HL-60/S4 (cell line): Measurements from ENCODE around the gene RIT1.

Source experiments
- in situ Hi-C: fragments of 300-500 bp; cut with MboI; formaldehyde crosslinking; loops from 2 replicates; pipeline ENCODE4 v1.14.3; 2022; ENCODE audit warnings: low sequenced_read_pairs

The RIT1 gene

DNA sequence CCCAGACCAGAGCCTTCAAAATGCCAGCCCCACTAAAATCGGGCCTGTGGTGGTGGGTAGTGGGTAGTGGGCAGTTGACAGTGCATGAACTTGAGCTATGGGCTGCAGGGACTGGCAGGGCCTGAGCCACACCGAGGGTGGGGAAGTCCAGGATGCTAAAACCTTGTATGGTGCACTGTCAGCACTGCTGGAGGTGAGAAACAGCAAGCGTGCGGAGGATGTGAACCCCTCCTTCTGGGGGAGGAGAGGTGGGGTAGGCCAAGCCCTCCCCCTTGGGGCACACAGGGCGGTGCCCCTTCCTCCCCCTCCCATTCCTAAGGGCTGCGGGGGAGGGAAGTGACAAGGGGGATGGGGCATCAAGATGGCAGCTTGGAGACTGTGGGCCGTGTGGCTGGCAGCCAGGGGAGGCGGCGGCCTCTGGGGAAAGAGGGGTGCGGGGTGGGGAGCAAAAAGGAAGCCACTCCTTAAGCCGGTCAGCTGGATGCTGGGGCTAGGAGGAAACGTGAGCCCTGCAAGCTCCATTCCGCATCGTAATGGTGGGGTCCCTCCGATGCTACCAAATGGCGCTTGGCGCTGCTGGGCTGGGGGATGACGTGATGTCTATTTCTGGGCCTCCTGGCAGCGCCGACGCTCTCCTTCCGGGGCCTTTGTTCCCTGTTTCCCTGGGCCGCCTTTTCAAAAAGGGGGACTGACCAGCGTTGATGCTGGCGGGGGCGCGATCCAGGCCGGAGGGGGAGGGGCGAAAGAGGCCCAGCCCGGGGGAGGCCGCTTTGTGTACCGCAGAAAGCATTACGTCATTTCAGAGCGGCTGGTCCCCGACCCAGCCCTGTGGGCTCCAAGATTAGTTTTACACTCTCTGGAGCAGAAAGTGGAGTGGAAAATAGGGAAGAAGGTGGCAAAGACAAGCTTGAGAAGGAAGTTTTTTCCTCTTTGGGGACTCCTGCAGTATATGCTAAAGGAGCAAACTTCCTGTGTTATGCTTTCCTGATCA, 51.0 kb downstream of the RIT1 start:
- in situ Hi-C loops: no loop called here

DNA sequence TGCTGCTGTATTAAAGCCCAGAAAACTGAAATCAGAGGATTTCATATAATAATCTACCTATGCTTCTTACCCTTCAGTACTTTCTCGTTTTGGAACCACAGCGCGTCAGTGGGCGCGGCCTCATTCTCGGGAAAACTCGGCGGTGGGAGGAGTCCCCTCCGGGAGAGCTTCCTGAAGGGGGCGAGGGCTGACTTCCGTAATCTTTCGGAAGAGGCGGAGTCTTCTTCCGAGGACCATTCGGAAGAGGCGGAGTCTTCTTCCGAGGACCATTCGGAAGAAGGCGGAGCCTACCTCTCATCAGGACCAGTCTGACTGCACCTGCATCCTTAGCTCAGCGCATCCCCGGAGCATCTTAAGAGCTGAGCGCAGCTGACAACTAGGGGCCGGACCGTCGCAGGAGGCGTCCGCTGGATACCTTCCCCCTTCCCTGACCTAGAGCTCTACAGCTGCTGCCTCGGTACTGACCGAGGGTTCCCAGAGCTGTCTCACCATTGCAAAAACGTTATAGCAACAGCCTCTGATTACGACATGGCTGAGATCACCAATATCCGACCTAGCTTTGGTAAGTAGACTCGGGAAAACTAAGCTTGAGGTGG, 51.8 kb downstream of the RIT1 start, which contains the start of gene SYT11:
TSS of gene SYT11 (plus strand) at position 334 of the 596 bp plus-strand sequence. CDS start at position 529, 195 bp downstream.
- in situ Hi-C loops: no loop called here

DNA sequence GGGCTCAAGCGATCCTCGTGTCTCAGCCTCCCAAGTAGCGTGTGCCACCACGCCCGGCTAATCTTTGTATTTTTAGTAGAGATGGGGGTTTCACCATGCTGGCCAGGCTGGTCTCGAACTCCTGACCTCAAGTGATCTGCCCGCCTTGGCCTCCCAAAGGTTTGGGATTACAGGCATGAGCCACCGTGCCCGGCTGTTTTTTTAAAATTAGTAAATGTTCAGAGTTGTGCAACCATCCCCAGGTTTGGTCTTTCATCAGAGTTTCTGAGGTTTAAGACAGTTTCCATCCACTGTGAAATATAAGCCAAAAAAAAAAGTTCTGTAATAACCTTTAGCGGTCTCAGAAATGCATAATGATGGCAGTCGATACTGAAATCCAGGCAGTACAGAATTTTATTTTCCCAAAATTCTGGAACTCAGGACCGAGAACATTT, 52.3 kb downstream of the RIT1 start:
- in situ Hi-C loops: no loop called here

DNA sequence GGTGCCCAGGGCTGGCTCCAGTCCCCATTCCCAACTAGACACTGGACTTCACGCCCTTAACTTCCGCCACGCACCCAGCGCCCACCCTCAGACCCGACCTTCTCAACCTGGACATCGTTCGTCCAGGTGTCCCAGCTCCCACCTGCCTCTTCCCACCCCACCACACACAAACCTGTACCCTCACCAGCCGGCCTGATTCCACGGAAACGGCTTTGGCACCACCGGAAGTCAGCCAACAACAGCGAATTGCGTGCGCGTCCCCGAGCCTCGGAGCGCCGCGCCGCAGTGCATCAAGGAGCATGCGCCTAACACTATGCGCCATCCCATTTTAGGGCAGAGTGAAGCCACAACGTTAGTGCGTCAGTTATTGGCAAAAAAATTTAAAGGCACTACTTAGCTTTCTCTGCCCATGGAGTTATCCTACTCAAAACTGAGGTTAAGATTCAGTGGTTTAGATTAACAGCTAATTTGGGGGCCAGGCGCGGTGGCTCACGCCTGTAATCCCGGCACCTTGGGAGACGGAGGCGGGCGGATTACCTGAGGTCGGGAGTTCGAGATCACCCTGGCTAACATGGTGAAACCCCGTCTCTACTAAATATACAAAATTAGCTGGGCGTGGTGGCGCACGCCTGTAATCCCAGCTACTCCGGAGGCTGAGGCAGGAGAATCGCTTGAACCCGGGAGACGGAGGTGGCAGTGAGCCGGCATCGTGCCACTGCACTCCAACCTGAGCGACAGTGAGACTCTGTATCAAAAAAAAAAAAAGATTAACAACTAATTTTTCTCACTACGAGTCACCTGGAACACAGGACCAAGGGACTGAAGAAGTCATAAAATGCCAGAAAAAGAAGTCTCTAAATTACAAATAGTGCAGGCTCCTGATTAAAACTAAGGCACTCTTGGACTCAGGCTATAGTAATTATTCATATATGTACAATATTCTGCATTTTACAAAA, 53.9 kb downstream of the RIT1 start, which contains the start of gene GON4L:
TSS of gene GON4L (minus strand) at position 240 of the 956 bp plus-strand sequence. CDS start 3,434 bp downstream, outside the sequence.
- in situ Hi-C loops: no loop called here

DNA sequence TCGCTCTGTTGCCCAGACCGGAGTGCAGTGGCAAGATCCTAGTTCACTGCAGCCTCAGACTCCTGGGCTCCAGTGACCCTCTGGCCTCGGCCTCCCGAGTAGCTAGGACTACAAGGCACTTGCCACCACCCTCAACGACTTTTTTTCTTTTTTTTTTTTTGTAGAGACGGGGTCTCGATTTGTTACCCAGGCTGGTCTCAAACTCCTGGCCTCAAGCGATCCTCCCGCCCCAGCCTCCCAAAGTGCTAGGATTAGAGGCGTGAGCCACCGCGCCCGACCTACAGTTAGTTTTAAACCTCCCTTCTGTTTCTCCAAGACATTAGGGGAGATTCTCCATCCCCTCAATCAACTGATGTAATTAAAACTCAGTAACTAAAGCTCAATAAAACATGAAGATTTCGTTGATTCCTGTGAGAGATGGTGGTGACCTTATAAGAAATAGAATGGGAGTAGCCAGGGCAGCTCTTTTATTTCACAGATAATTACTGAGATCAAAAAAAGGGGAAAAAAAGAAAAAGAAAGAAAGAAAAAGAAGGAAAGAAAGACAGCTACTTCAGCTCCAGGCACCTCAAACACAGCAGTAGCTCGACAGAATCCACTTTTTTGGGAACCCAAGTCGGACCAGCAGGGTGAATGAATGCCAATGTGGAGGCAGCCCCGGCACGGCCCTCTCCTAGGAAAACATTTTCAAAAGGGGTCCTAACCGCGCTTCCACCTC, 54.7 kb downstream of the RIT1 start:
- in situ Hi-C loops: no loop called here

DNA sequence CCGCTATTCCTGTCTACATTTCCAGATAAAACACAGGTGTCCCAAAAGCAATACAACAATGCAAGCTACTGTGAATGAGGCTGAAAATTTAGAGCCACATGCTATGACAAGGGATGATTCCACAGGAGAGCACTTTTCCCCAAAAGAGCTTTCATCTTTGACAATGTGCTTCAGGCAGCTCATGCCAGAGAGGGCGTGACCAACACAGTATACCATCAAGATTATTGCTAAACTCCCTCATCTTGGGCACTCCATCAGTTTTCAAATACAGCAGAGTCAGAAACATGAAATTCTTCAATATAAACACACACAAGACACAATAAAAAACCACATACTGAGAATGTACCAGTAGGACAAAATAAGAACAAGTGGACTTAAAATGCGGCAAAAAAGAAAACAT, 60.8 kb downstream of the RIT1 start:
- in situ Hi-C loops: no loop called here

DNA sequence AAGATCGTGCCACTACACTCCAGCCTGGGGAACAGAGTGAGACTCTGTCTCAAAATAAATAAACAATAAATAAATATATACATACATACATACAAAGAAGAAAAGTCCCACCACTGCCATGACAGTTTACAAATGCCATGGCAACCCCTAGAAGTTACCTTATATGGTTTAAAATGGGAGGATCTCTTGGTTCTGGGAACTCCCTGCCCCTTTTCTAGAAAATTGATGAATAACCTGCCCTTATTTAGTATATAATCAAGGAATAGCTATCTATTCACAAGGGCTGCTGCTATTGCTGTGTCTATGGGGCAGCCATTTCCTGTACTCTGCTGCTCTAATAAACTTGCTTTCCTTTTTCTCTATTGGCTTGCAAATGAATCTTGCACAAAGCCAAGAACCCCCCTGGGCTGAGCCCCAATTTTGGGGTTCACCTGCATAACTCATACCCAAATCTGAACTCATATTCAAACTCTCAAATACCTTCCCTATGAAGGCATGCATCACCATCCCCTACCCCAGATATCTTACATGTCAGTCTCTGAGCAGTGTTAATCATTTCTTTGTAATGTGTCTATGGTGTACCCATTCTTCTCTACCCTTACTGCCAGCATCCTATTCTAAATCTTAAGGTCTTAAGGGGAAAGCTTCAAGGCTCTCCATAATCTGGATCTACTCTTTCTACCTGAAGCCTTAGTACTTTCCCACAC, 63.2 kb downstream of the RIT1 start:
- in situ Hi-C loops: no loop called here
